GM21576 (cell line): ENCODE measurements around the gene NSD1.
"Not testable (repeated sequence)": the region's sequence is repeated elsewhere in the genome, so short reads cannot be mapped to it uniquely, and the experiment has no call there.

ENCODE experiments used
- ATAC-seq: cut with Tn5 transposase; IDR thresholded peaks from one replicate; pipeline ENCODE4 v1.9.1; 2021; ENCODE audit warnings: mild to moderate bottlenecking, moderate library complexity; ENCODE audit not compliant: unreplicated experiment

Gene NSD1

GRCh38 chr5:177228751-177229150 lies 95.2 kb downstream of the NSD1 start:
- ATAC-seq, result no peak

DNA sequence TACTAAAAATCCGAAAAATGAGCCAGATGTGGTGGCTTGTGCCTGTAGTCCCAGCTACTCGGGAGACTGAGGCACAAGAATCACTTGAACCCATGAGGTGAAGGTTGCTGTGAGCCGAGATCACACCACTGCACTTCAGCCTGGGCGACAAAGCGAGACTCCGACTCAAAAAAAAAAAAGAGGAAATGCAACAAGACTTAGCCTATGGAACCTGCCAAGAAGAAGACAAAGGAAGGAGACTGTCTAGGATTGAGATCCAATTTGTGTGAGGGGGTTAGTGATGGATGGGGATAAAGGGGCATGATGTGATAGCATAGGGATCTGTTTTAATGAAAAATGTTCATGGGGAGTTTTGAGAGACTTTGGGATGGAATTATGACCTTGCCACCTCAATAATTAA lies 97.1 kb downstream of the NSD1 start:
- no peak for ATAC-seq

DNA sequence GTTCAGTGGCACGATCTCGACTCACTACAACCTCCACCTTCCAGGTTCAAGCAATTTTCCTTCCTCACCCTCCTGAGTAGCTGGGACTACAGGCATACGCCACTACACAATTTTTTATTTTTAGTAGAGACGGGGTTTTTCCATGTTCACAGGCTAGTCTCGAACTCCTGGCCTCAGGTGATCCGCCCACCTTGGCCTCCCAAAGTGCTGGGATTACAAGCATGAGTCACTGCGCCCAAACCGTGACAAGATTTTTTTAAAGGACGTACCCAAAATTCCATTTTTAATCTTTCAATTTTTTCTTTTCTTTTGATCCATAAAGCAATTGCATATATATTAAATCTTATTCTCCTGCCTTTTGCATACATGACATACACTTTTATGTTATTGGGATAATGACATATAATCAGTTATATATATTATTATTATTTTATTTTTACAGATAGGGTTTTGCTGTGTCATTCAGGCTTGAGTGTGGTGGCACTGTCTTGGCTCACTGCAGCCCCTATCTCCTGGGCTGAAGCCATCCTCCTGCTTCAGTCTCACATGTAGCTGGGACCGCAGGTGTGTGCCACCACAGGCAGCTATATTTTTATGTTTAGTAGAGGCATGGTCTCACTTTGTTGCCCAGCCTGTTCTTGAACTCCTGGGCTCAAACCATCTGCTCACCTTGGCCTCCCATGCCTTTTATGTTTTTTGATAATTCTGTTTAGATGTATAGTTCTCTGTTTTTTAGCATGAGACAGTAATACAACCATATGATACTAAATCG lies 98.1 kb downstream of the NSD1 start:
- ATAC-seq, result no peak

- ATAC-seq, result no peak
Measured at GRCh38 chr5:177232358-177232757, 98.8 kb downstream of the NSD1 start.

- no peak for ATAC-seq
Measured at GRCh38 chr5:177232761-177233160, 99.2 kb downstream of the NSD1 start.

- ATAC-seq, result no peak
Measured at GRCh38 chr5:177233206-177233605, 99.6 kb downstream of the NSD1 start.

GRCh38 chr5:177233802-177234201 lies 100.2 kb downstream of the NSD1 start:
- ATAC-seq, result no peak

DNA sequence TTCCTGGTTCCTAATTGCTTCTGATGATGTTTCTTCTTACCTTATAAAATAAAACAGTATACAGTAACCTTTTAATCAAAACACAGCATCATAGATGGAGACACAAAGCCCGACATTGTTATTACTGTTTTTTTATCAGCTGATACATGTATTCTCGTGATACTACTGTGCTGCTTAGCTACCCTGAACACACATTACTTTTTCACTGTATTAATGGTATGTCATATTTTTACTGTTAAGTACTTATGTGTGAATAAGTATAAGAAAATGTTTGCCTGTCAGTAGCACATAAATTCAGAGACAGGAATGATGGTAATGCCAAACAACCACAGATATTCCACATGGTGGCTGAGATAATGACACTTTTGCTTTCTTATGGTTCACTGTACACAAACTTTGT lies 101.3 kb downstream of the NSD1 start:
- no peak for ATAC-seq

DNA sequence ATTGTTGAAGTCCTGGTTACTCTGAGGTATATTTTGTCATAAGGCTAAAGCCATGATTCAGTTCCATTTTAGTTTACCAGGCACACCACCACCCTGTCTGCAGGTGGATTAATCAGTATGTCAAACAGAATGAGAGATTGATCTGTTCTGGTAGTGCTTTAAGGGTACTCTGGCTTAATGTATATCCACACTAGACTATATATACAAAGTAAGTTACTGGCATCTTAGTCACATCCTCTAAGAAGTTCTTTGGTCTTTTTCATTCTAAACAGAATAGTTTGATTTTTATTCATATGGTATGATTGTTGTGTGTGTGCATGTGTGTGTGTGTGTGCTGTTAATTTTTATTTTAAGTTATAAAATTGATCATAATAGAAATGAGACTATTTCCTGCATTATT lies 108.2 kb downstream of the NSD1 start:
- no peak for ATAC-seq

DNA sequence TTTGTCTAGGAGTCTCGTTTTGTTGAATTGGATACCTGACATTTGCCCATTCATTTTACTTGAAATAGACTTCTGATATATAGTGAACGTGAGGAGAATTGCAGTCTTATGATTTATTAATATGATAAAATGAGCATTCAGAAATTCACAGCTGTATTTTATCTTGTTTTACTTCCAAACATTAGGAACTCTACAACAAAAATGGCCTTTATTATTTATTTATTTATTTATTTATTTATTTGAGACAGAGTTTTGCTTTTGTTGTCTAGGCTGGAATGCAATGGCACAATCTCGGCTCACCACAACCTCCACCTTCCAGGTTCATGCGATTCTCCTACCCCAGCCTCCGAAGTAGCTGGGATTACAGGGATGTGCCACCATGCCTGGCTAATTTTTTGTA lies 108.7 kb downstream of the NSD1 start:
- ATAC-seq, result no peak

DNA sequence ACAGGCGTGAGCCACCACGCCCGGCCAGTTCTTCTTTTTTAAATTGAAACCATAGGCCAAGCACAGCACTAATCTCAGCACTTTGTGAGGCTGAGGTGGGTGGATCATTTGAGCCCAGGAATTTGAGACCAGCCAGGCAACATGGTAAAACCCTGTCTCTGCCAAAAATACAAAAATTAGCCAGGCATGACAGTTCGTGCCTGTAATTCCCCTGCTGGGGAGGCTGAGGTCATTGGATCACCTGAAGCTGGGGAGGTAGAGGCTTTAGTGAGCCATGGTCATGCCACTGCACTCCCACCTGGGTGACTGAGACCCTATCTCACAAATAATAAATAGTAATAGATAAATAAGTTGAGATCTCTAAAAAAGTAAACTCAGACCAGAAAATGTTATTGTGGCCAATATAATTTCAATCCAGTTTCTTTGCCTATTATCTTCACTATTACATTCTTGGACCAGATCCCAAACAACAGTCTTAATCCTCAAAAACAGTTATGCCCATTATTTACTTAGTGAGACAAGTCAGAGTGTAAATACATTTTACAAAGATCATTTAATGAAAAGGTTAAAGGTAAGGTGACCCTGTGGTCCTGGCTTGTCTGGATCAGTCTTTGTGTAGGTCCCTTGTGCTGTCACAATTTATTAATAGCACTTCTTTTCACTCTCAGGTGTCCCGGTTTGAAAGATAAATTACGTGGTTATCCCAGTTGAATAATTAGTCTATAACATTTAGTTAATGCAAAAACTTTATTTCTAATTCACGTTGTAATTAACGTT lies 116.4 kb downstream of the NSD1 start:
- ATAC-seq, result no peak

DNA sequence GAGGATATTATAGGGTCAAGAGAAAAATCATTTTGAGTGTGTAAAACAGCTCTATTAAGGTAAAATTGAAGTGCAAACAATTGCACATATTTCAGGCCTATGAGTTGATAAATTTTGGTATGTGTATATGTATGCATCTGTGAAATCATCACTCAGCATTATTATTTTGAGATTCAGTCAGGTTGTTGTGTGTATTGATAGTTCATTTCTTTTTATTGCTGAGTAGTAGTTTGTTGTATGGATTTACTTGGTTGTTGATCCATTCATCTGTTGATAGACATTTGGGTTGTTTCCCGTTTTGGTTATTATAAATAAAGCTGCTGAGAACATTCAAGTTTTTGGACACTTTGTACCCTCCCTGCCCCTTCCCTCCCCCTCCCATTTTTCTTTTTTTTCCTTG lies 119.7 kb downstream of the NSD1 start:
- ATAC-seq, result no peak

GRCh38 chr5:177256296-177256695 lies 122.7 kb downstream of the NSD1 start:
- ATAC-seq, result no peak

DNA sequence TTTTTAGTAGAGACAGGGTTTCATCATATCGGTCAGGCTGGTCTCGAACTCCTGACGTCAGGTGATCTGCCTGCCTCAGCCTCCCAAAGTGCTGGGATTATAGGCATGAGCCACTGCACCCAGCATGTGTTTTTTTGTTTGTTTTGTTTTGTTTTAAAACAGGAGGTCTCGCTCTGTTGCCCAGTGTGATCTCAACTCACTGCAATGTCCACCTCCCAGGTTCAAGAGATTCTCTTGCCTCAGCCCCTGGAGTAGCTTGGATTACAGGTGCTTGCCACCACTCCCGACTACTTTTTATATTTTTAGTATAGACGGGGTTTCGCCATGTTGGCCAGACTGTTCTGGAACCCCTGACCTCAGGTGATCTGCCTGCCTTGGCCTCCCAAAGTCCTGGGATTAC lies 125.1 kb downstream of the NSD1 start:
- not testable (repeated sequence) for ATAC-seq

DNA sequence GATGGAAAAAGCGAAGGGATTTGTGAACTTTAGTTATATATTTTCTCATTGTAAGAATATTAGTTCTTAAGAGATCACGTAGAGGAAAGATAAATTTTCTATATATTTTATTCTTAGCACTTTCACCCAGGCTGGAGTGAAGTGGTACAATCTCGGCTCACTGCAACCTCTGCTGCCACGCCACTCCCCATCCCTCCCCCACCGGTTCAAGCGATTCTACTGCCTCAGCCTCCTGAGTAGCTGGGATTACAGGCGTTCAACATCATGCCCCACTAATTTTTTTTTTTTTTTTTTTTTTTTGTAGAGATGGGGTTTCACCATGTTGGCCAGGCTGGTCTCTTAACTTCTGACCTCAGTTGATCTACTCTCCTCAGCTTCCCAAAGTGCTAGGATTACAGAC lies 127.4 kb downstream of the NSD1 start:
- no peak for ATAC-seq

GRCh38 chr5:177261510-177261909 lies 127.9 kb downstream of the NSD1 start:
- no peak for ATAC-seq

DNA sequence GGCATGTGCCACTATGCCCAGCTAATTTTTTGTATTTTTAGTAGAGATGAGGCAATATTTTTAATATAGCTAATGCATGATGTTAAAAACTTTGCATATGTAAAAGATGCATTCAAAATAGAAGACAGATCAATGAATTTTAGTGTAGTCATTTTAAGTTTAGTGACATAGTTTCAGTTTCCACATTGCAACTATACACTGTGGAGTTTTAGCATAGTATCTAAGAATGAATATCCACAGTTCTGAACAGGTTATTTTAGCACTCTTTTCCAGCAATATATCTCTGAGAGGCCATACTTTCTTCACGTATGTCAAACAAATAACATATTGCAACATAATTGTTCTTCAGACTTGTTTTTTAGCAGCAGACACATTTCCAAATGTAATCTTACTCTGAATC lies 130.6 kb downstream of the NSD1 start:
- no peak for ATAC-seq

DNA sequence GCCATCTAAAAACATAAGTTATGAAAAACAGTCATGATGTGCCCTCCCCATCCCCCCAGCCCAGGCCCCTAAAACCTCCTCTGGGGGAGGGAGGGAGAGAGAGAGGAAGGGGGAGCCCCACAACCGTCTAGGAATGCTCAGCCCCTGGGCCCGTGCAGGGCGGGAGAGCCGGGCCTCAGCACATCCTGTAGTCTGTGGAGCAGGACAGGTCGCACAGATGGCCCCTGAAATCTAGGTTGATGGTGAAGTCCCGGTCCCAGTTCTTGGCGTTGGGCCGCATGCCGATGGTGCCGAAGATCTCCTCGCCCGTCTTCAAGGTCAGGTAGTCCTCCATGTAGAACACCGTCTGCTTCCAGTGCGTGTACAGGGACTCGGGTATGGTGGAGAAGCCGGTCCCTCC lies 131.8 kb downstream of the NSD1 start:
- no peak for ATAC-seq

DNA sequence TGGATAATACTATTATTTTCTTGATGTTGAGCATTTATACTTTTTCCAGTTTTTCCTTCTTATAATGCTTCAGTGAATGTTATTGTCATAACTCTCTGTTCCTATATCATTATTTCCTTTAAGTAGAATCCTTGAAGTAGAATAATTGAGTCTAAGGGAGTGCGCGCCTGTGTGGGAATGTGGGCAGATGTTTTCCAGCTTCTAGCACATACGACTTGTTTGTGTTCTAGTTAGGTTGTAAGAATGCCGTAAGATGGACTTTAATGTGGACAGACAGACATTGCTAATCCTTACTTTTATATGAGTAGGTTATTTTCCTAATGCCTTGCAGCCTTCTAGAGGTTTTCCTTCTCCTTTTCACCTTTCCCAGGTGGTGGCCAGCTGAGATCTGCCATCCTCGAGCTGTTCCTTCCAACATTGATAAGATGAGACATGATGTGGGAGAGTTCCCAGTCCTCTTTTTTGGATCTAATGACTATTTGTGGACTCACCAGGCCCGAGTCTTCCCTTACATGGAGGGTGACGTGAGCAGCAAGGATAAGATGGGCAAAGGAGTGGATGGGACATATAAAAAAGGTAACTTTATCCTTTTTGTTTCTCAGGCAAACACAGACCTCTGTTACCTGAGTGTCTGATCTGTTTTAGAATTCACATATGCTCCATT lies 135.8 kb downstream of the NSD1 start:
- no peak for ATAC-seq

- no peak for ATAC-seq
Measured at GRCh38 chr5:177269976-177270375, 136.4 kb downstream of the NSD1 start.

DNA sequence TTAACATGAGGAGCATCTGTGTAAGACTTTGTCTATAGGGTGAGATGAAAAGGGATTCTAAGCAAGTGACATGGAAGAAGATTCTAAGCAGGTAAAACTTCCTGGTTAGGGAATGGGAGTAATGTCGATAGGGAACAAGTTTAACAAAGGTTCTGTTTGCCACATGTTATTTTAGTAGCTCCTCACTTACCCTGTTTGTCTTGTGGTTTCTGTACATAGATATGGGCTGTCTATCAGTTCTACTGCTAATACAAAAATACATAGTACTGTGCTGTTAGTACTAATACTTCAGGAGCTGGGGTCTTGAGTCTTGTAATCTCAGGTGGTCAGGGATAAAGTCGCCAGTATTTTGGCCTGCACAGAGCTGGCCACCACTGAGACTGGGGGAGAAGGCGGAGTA lies 137.1 kb downstream of the NSD1 start:
- ATAC-seq, result no peak

GRCh38 chr5:177271113-177271512 lies 137.5 kb downstream of the NSD1 start:
- ATAC-seq, result no peak
